Left lung (tissue), 10 donors: Measurements from ENCODE around the gene NXPH4. TPM values are rescaled to one million over a fixed set of nuclear protein-coding genes. Genes with fewer than 3 reads are reported as not detected.

Experiments used
- ATAC-seq: fragments of 200-7000 bp; cut with Tn5 transposase; one replicate; pipeline ENCODE4 v1.9.1; 2020; ENCODE audit warnings: moderate library complexity
- DNase-seq, 4 donors: peaks; one replicate each; pipeline ENCODE4 v3.0.0-alpha.2; 2013 to 2020
- H3K27ac ChIP-seq, 2 donors: fragments of 200-600 bp; sonication (generic) in 1 of 2; one replicate each; pipeline versions ENCODE4 v1.5.0 to v1.8.0; 2020 to 2021
- H3K27me3 ChIP-seq, 2 donors: fragments of 200-600 bp; sonication (generic) in 1 of 2; one replicate each; pipeline versions ENCODE4 v1.5.0 to v1.8.0; 2020 to 2021
- H3K36me3 ChIP-seq, 2 donors: fragments of 200-600 bp; sonication (generic) in 1 of 2; one replicate each; pipeline versions ENCODE4 v1.5.0 to v1.8.0; 2020 to 2021
- H3K4me1 ChIP-seq, 2 donors: fragments of 200-600 bp; one replicate each; pipeline ENCODE4 v1.8.0; 2021
- H3K4me3 ChIP-seq, 2 donors: fragments of 200-600 bp; sonication (generic) in 1 of 2; one replicate each; pipeline versions ENCODE4 v1.5.0 to v1.8.0; 2020 to 2021; ENCODE audit warnings: mild to moderate bottlenecking in 1 of 2
- H3K9me3 ChIP-seq, 2 donors: fragments of 200-600 bp; sonication (generic) in 1 of 2; one replicate each; pipeline versions ENCODE4 v1.5.0 to v1.8.0; 2020 to 2021
- intact Hi-C, 2 donors: fragments of 100-400 bp; cut with DNase I; formaldehyde crosslinking; loops; one replicate each; pipeline versions ENCODE4 v1.11.2 to v1.14.2; 2022
- polyA plus RNA-seq, 6 donors: library from polyadenylated mRNA; unstranded; fragments of 120-200 nt; gene quantifications; one replicate each; pipeline ENCODE4 v1.2.1, GENCODE V29; 2013; ENCODE audit not compliant: insufficient read length in 6 of 6
- total RNA-seq, 2 donors: library from RNA; stranded (reverse); fragmentation: NEBNext Ultra II Directional; extraction: Animal tissue kit (Norgen Biotek cat#: 25700); gene quantifications; one replicate each; pipeline ENCODE4 v1.2.1, GENCODE V29; 2021
- TF ChIP-seq, protein P1 (sequence below), 2 donors: fragments of 200-600 bp; sonication (generic) in 1 of 2; IDR thresholded peaks; one replicate each; pipeline versions ENCODE4 v1.5.0 to v1.8.0; 2021; ENCODE audit warnings: antibody characterized with exemption in 2 of 2
- donor health status: DM: no; HTN: yes; CAD: no.
- donor health status: DM: no; HTN: no; CAD: no.

The NXPH4 gene
- total and polyA plus RNA-seq, 8 donors = 0.67 to 1.7 (median 1.1) TPM

DNA sequence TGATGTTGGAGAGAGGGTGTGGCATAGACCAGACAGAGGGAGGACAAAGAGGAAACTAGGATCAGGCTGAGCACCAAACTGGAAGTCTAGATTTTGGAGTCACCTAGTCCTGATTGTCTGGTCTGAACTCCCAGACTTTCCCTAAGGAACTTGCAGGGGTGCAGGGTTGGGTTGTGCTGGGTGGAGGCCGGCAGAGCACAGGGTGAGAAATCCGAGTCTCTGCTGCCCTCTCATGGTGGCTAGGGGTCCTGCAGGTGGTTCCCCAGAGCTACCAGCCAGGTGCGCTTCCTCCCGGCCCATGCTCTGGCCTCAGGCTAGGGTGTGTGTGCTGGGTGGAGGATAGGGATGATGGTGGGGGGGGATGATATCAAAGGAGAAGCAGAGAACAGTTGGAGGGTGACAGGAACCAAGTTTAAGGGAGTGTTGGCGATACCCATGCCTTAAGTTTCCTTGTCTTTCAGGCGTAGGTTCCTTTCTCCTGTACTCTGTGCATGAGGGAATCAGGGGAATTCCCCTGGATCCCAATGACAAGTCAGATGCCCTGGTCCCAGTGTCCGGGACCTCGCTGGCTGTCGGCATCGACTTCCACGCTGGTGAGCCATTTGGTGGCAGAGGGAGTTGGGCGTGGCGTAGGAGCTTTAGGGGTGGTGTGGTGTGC is 33.5 kb upstream of the NXPH4 start:
- Histone ChIP-seq H3K27me3 (no peaks in the 10 kb centered on the region), H3K36me3 (peaks cover 0 to 87% of the 10 kb centered on the region in 2 donors), H3K4me3 (no peak overlapping the region), H3K4me1 (no peaks in the 10 kb centered on the region), H3K27ac (no peak overlapping the region), H3K9me3 (no peaks in the 10 kb centered on the region)
- intact Hi-C loops = loop anchor here (5.0 to 10.0 kb wide), 2 partner anchors 58 to 61 kb away; partner anchors contain the start of gene LRP1 (in 1 of the 2)
- DNase-seq (peak in 3 of 4 donors; percentile 56 to 74 (median 74)), ATAC-seq (peak; percentile 91)
- TF ChIP-seq, protein P1, sequence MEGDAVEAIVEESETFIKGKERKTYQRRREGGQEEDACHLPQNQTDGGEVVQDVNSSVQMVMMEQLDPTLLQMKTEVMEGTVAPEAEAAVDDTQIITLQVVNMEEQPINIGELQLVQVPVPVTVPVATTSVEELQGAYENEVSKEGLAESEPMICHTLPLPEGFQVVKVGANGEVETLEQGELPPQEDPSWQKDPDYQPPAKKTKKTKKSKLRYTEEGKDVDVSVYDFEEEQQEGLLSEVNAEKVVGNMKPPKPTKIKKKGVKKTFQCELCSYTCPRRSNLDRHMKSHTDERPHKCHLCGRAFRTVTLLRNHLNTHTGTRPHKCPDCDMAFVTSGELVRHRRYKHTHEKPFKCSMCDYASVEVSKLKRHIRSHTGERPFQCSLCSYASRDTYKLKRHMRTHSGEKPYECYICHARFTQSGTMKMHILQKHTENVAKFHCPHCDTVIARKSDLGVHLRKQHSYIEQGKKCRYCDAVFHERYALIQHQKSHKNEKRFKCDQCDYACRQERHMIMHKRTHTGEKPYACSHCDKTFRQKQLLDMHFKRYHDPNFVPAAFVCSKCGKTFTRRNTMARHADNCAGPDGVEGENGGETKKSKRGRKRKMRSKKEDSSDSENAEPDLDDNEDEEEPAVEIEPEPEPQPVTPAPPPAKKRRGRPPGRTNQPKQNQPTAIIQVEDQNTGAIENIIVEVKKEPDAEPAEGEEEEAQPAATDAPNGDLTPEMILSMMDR (IDR thresholded peaks at IDR 0.05) = peak; percentile 71 to 92

GRCh38 chr12:57183939-57184725 is 32.5 kb upstream of the NXPH4 start:
- Histone ChIP-seq H3K4me3 (no peak overlapping the region), H3K36me3 (peaks cover 0 to 87% of the 10 kb centered on the region in 2 donors), H3K27me3 (no peaks in the 10 kb centered on the region), H3K27ac (no peak overlapping the region), H3K4me1 (no peaks in the 10 kb centered on the region), H3K9me3 (no peaks in the 10 kb centered on the region)
- intact Hi-C loops = loop anchor here (5.0 to 10.0 kb wide), 2 partner anchors 59 to 62 kb away; partner anchors contain the start of gene LRP1 (in 1 of the 2)
- DNase-seq (no peak), ATAC-seq (no peak)
- TF ChIP-seq, protein P1 (IDR thresholded peaks at IDR 0.05) = no peak

DNA sequence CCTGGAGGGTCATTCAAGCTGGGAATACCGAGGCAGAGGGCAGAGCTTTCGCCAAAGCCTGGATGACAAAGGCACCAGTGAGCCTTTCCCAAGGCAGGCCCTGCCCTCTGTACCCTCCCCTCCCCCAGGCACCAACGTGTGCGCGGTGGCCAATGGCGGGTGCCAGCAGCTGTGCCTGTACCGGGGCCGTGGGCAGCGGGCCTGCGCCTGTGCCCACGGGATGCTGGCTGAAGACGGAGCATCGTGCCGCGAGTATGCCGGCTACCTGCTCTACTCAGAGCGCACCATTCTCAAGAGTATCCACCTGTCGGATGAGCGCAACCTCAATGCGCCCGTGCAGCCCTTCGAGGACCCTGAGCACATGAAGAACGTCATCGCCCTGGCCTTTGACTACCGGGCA is 31.2 kb upstream of the NXPH4 start:
- Histone ChIP-seq H3K36me3 (peaks cover 0 to 87% of the 10 kb centered on the region in 2 donors), H3K27ac (no peak overlapping the region), H3K9me3 (no peaks in the 10 kb centered on the region), H3K4me1 (peaks cover 0 to 8% of the 10 kb centered on the region in 2 donors), H3K27me3 (no peaks in the 10 kb centered on the region), H3K4me3 (no peak overlapping the region)
- ATAC-seq = no peak
- TF ChIP-seq, protein P1 (IDR thresholded peaks at IDR 0.05) = no peak
- no peak for DNase-seq
- intact Hi-C loops = loop anchor here in 1 of 2 donors (10.0 kb wide), 1 partner anchor 61 kb away; the partner anchor contains the start of gene LRP1

GRCh38 chr12:57185906-57186508 is 30.6 kb upstream of the NXPH4 start:
- intact Hi-C loops = loop anchor here in 1 of 2 donors (10.0 kb wide), 1 partner anchor 61 kb away; the partner anchor contains the start of gene LRP1
- no peak for ATAC-seq
- TF ChIP-seq, protein P1 (IDR thresholded peaks at IDR 0.05) = no peak

More at GRCh38 chr12:57185906-57186508, 30.6 kb upstream of the NXPH4 start:
- Histone ChIP-seq H3K27me3 (no peaks in the 10 kb centered on the region), H3K27ac (no peak overlapping the region), H3K4me1 (peaks cover 0 to 9% of the 10 kb centered on the region in 2 donors), H3K9me3 (no peaks in the 10 kb centered on the region), H3K36me3 (peaks cover 0 to 87% of the 10 kb centered on the region in 2 donors), H3K4me3 (no peak overlapping the region)
- DNase-seq = no peak
